Measurements from ENCODE around the gene MRPL28.
A peak's percentile ranks its signal among the peaks of the same experiment; 100 is the strongest.
"Not testable (repeated sequence)": the region's sequence is repeated elsewhere in the genome, so short reads cannot be mapped to it uniquely, and the experiment has no call there.

MRPL28 gene

DNA sequence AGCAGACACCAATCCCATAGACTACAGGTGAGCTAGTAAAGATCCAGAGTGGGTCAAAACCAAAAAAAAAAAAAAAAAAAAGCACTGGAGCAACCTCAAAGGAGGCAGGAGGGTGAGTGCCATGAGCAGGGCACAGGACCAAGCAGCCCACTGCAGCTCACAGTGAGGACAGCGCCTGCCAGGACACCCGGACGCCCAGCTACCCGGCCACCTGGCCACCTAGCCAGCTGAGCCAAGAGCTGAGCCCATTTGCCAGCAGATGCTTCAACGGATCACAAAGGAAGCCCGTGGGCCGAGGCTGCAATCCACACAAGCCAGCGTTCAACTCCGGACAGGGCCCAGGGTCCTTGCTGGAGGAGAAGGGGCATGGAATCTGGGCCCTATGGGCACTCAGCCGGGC, 32.9 kb downstream of the MRPL28 start:
- no peak for DNase-seq

DNA sequence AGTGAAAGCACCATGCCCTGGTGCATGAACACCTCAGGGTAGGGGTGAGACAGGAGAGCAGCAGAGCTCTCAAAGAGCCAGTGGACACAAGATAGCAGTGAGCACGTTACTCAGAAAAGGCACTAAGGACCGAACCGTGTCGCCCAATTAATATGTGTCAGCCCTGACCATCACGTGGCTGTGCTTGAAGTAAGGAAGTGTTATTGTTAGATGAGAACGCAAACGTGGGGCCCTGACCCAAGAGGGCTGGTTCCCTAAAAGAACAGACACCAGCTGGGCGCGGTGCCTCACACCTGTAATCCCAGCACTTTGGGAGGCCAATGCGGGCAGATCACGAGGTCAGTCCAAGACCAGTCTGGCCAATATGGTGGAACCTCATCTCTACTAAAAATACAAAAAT, 34.1 kb downstream of the MRPL28 start:
- no peak for DNase-seq

DNA sequence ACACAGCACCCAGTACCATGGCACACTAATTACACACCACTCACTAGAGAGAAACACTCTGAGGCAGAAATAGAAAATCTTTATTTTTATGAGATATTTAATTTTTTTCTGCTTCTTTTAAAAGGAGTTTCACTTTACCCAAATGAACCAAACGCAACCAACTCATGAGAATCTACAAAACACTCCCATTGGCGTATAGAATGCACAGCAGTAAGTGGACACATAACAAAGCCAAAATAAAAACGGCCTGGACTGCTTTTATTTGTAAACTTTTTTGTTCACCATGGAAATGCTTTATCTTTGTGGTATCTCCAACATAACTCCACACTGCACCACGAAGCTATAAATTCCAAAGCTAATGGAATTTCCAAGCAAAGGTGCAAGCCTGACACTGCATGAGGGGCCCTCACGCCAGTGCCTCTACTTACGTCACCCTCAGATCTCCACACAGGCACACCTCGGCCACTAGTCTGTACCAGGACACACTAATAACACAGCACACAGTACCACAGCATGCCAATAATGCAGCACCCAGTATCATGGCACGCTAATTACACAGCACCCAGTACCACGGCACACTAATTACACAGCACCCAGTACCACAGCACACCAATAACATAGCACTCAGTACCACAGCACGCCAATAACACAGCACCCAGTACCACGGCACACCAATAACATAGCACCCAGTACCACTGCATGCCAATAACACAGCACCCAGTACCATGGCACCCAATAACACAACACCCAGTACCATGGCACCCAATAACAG, 35.3 kb downstream of the MRPL28 start:
- not testable (repeated sequence) for DNase-seq

DNA sequence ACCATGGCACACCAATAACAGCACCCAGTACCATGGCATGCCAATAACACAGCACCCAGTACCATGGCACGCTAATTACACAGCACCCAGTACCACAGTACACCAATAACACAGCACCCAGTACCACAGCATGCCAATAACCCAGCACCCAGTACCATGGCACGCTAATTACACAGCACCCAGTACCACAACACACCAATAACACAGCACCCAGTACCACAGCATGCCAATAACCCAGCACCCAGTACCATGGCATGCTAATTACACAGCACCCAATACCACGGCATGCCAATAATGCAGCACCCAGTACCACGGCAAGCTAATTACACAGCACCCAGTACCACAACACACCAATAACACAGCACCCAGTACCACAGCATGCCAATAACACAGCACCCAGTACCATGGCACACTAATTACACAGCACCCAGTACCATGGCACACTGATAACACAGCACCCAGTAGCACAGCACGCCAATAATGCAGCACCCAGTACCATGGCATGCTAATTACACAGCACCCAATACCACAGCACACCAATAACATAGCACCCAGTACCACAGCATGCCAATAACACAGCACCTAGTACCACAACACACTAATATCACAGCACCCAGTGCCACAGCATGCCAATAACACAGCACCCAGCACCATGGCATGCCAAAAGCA, 36.0 kb downstream of the MRPL28 start:
- not testable (repeated sequence) for DNase-seq

DNA sequence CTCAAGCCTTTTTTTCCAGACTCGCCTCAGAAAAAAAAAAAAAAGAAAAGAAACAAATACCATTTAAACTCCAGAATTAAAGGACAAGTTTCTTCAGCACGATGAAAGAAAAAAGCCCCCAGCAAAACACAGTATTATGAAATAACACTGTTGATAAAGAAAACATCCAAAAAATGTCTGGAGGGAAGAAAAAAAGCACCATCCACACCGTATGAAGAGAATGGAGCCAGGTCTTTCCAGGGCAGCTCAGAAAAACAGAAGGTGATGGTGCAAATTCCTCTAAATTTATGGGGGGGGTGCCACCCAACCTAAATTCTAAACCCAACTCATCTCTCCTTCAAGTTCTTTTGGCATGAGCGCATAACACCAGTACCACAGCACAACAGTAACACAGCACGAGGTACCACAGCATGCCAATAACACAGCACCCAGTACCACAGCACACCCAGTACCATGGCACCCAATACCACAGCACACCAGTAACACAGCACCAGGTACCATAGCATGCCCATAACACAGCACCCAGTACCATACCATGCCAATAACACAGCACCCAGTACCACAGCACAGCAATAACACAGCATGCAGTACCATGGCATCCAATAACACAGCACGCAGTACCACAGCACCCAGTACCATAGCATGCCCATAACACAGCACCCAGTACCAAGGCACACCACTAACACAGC, 36.8 kb downstream of the MRPL28 start:
- DNase-seq, result no peak

DNA sequence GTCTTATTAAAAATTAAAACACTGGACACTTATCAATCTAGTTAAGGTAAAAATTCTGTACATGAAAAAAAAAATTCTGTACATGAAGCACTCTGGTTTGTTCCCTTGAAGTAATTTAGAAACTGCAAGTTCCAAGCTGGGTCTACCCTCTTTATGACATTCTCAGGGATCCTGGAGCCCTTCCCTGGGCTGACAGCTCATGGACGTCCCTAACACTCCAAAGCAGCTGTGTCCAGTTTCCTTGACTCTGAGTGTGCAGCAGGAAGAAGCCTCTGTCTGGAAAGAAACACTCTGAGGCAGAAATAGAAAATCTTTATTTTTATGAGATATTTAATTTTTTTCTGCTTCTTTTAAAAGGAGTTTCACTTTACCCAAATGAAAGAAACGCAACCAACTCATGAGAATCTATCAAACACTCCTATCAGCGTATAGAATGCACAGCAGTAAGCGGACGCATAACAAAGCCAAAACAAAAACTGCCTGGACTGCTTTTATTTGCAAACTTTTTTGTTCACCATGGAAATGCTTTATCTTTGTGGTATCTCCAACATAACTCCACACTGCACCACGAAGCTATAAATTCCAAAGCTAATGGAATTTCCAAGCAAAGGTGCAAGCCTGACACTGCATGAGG, 39.0 kb downstream of the MRPL28 start:
- not testable (repeated sequence) for DNase-seq

DNA sequence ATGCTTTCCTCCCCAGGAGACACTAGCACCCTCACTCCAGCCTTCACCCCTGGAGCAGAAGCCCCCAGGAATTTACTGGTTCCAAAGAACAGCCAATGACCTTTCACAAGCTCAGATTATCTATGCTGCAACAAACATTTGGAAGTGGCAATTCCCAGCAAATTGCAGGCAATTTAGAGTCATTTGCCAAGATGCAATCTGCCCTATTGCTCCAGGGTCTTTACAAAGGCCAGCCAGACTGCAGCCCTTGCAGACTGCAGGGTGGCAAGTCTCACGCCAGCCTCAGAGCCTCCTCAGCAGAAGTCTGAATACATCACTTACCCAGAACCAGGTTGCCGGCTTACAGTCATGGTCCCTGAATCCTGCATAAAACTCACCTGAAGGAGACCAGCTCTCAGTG, 39.6 kb downstream of the MRPL28 start:
- DNase-seq, result no peak

DNA sequence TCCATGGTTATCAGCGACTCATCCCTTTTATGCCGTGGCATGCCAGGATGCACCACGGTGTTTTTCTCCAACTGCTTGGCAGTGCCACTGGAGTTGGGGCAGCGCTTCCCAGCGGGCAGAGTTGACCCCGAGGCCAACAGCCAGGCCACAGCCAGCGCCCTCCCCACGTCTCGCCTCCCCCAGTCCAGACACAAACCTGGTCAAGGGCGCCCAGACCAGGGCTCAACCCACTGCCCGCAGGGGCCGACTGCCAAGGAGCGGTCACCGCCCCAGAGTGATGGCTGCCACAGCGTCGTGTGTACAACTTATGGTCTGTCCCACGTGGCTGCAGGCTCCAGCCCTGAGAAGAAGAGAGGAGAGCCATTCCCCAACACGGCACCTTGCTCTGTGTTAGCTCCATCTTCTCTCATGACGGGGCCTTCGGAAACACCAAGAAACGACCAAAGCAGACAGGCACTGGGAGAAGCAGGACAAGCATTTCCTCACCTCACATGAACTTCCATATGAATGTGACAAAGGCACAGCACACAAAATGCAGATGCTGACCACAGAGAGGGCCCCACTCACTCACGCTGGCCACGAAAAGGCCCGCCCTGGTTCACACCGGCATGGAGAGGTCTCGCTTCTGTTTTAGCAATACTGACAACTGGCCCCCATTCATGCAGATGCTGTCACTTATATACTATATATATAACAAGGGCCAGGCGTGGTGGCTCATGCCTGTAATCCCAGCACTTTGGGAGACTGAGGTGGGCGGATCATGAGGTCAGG, 44.8 kb downstream of the MRPL28 start:
- DNase-seq, result no peak

DNA sequence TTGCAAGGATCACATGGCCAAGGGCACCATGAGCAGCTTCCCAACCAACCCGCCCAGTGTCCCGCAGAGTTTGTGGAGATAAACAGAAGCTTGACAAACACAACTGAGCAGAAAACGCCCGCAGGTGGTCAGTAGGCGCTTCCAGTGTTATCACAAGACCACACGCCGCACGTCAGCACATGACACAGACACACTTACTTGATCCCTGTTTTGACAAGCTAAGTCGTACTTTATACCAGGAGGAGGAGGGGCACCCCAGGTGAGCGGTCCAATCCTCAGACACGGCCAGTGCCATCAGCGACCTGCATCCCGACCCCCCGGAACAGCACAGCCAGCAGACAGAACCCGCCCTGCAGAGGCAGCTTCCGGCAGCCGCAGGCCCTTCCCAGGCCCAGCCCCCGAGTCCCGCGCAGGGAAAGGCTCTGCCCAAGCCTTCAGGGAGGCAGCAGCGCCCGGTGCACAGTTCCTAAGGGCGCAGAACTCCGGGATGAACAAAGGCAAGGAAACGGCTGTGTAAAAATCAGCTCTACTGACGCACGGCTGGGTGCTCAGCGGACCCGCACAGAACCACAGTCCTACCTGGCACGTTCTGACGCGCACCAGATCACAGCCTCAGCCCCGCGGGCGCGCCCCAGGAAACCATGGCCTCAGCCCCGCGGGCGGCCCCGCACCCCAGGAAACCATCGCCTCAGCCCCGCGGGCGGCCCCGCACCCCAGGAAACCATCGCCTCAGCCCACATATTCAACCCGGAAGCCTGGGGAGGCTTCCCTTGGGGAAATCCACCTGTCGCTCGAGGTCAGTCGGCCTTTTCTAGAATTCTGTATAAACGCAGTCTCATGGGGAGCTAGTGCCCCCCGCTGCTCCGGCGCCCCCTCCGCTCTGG, 45.6 kb downstream of the MRPL28 start:
- DNase-seq, result peak; percentile 76

DNA sequence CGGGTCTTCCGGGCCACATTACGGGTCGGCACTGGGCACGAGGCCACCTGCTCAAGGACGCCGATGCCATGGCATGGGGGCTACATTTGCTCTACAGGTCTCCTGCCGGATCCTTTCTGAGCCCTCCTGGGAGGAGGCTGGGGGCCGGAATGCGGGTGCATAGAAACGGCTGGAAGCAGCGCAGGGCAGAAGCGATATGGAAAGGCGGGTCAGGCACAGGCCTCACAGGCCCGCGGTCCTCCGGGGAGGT, 46.2 kb downstream of the MRPL28 start:
- no peak for DNase-seq

DNA sequence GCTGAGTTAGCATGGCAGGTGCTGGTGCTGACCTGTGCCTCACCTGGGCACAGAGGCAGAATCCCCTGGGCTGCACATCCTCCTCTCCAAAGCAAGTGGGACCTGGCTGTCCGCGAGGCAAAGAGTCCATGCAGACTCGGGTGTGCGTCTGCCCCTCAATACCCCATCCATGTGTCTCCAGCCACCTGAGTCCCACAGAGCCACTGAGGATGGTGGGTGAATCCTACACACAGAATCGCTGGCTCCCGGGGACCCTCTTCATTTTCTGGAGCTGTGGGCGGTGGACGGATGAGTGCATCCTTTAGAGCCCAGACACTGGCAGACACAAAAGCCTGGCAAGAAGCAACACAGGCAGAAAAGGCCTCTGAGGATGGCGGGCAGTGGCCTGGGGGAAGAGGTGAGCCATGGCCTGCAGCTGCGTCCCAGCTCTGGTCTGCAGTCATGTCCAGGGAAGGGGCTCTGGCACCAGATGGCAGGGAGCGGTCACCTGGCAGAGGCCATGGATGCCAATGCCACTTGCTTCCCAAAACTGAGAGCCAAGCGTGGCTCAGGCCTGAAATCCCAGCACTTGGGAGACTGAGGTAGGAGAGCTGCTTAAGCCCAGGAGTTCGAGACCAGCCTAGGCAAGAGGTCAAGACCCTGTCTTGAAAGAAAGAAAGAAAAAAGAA, 47.7 kb downstream of the MRPL28 start:
- DNase-seq, result no peak

DNA sequence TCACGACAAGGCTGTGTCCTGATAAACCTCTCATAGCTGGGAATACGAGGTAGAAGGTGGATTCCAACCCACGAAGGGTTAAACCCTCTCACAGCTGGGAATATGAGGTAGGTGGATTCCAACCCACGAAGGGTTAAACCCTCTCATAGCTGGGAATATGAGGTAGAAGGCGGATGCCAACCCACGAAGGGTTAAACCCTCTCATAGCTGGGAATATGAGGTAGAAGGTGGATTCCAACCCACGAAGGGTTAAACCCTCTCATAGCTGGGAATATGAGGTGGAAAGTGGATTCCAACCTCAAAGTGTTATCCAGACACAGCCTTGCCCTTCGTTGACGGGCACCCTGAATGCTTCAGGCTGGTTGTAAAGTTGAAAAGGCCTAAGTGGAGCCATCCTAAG, 48.8 kb downstream of the MRPL28 start:
- DNase-seq, result no peak

DNA sequence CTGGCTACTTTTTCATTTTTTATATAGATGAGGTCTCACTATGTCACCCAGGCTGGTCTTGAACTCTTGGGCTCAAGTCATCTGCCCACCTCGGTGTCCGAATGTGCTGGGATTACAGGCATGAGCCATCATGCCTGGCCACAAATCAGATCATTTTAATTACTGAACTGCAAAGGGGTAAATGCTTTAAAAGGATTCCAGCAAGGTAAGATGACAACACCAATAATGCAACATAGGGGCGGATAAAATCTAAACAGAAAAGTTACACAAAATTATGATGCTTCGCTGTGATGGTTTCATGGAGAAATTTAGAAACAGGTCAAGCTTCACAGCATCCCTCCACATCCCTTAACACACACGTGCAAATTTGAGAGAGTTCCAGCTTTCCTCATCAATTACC, 50.1 kb downstream of the MRPL28 start:
- no peak for DNase-seq

DNA sequence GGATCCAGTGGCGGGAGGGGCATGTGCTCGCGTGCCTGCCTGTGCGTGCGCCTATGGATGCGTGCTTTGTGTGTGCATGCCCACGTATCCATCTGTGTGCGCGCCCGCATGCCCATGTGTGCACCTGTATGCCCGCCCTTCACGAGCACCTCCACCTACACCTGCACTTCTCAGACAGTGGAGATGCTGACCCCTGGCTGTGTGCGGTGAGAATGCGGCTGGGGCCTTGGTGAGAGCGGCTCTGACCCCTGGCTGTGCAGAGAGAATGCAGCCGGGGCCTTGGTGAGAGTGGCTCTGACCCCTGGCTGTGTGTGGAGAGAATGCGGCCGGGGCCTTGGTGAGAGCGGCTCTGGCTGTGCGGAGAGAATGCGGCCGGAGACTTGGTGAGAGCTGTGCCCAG, 51.7 kb downstream of the MRPL28 start:
- no peak for DNase-seq

DNA sequence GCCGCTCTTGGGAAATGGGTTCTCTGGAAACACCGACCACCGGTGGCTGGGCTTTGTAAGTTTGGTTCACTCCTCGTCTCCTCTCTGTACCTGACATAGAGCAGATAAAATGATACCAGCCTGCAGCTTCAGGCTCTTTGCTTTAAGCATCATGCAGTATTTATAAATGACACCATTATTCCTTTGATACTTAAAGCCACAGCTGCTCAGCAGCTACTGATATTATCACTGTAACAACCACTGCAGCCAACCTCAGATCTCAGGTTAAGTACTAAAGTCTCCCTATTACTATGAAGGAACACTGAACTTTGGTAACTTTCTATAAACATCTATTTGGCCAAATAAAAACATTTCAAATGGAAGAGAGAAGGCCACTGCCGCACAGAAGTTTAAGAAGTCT, 52.8 kb downstream of the MRPL28 start:
- DNase-seq, result no peak

Measured in activated CD8-positive, alpha-beta memory T cell treated with anti-CD3 and anti-CD28 coated beads for 24 hours (primary cell).